Left ventricle myocardium inferior (tissue), 1 donor: ENCODE data around the gene TIFAB. TPM values are rescaled to one million over a fixed set of nuclear protein-coding genes. Genes with fewer than 3 reads are reported as not detected.

Source experiments
- DNase-seq: peaks from one replicate; pipeline ENCODE4 v3.0.0-alpha.2; 2020
- H3K27ac ChIP-seq: fragments of 200-600 bp; replicated peaks from 2 replicates; pipeline ENCODE4 v1.8.0; 2021
- H3K27me3 ChIP-seq: fragments of 200-600 bp; 2 replicates; pipeline ENCODE4 v1.8.0; 2021; ENCODE audit warnings: low read depth
- H3K36me3 ChIP-seq: fragments of 200-600 bp; 2 replicates; pipeline ENCODE4 v1.8.0; 2021
- H3K4me1 ChIP-seq: fragments of 200-600 bp; 2 replicates; pipeline ENCODE4 v1.8.0; 2021
- H3K4me3 ChIP-seq: fragments of 200-600 bp; 2 replicates; pipeline ENCODE4 v1.8.0; 2021; ENCODE audit warnings: mild to moderate bottlenecking, moderate library complexity
- H3K9me3 ChIP-seq: fragments of 200-600 bp; replicated peaks from 2 replicates; pipeline ENCODE4 v1.8.0; 2021
- CTCF ChIP-seq: fragments of 200-600 bp; IDR thresholded peaks from 2 replicates; pipeline ENCODE4 v1.8.0; 2021; ENCODE audit warnings: antibody characterized with exemption, mild to moderate bottlenecking, borderline replicate concordance
- intact Hi-C: fragments of 100-400 bp; cut with micrococcal nuclease; formaldehyde crosslinking; loops from one replicate; pipeline ENCODE4 v1.11.0; 2022
- total RNA-seq: library from RNA; stranded (reverse); fragmentation: NEBNext Ultra II Directional; extraction: Animal tissue kit (Norgen Biotek cat#: 25700); gene quantifications from one replicate; pipeline ENCODE4 v1.2.1, GENCODE V29; 2021
- donor health status: DM: no; HTN: yes; CAD: no; lungs with severe emphysema.

TIFAB gene
- total RNA-seq, 1 donor from 2014 or later = not detected

- no peak for DNase-seq
Measured at GRCh38 chr5:135489466-135490244, 37.5 kb upstream of the TIFAB start.

GRCh38 chr5:135488727-135489465 lies 36.7 kb upstream of the TIFAB start:
- no peaks in the 10 kb centered on the region for H3K9me3 ChIP-seq
- DNase-seq = no peak
- no peaks in the 10 kb centered on the region for H3K36me3 ChIP-seq
- no peak overlapping the region for H3K27ac ChIP-seq
- H3K4me3 ChIP-seq = peak overlapping the region; percentile 57
- no peak for TF ChIP-seq CTCF
- H3K27me3 ChIP-seq = peaks cover 97% of the 10 kb centered on the region
- intact Hi-C loops = no loop called here
- peaks cover 30% of the 10 kb centered on the region for H3K4me1 ChIP-seq

More at GRCh38 chr5:135489466-135490244, 37.5 kb upstream of the TIFAB start:
- Histone ChIP-seq H3K4me1 (peaks cover 30% of the 10 kb centered on the region), H3K4me3 (peak overlapping the region; percentile 57), H3K36me3 (no peaks in the 10 kb centered on the region), H3K27me3 (peaks cover 100% of the 10 kb centered on the region), H3K27ac (no peak overlapping the region), H3K9me3 (no peaks in the 10 kb centered on the region)
- TF ChIP-seq CTCF = no peak
- intact Hi-C loops = no loop called here

GRCh38 chr5:135487839-135488514 lies 35.8 kb upstream of the TIFAB start:
- no peak overlapping the region for H3K4me3 ChIP-seq
- no peak for TF ChIP-seq CTCF
- no peak for DNase-seq
- peaks cover 30% of the 10 kb centered on the region for H3K4me1 ChIP-seq
- H3K27ac ChIP-seq = no peak overlapping the region
- H3K36me3 ChIP-seq = no peaks in the 10 kb centered on the region
- peaks cover 92% of the 10 kb centered on the region for H3K27me3 ChIP-seq
- intact Hi-C loops = no loop called here
- H3K9me3 ChIP-seq = no peaks in the 10 kb centered on the region

- Histone ChIP-seq H3K4me3 (no peak overlapping the region), H3K27me3 (peaks cover 91% of the 10 kb centered on the region), H3K36me3 (no peaks in the 10 kb centered on the region), H3K9me3 (no peaks in the 10 kb centered on the region), H3K4me1 (peaks cover 30% of the 10 kb centered on the region), H3K27ac (no peak overlapping the region)
- intact Hi-C loops = no loop called here
- DNase-seq = no peak
- no peak for TF ChIP-seq CTCF
Measured at GRCh38 chr5:135487037-135487395, 34.9 kb upstream of the TIFAB start.

- Histone ChIP-seq H3K4me3 (no peak overlapping the region), H3K9me3 (no peaks in the 10 kb centered on the region), H3K27ac (no peak overlapping the region), H3K27me3 (peaks cover 90% of the 10 kb centered on the region), H3K4me1 (peaks cover 30% of the 10 kb centered on the region), H3K36me3 (no peaks in the 10 kb centered on the region)
- intact Hi-C loops = no loop called here
- DNase-seq = no peak
- TF ChIP-seq CTCF = no peak
Measured at GRCh38 chr5:135486131-135487036, 34.2 kb upstream of the TIFAB start.
